Measurements from ENCODE around the gene CSK.

Gene CSK

GRCh38 chr15:74801311-74801997 is 19.6 kb downstream of the CSK start:
- no peak for DNase-seq (ENCODE audit: low read depth)

GRCh38 chr15:74802290-74802689 is 20.4 kb downstream of the CSK start:
- DNase-seq (ENCODE audit: low read depth): no peak

GRCh38 chr15:74802862-74803447 is 21.1 kb downstream of the CSK start:
- no peak for DNase-seq (ENCODE audit: low read depth)

- DNase-seq (ENCODE audit: low read depth): no peak
Measured at GRCh38 chr15:74804935-74805334, 23.1 kb downstream of the CSK start.

GRCh38 chr15:74807282-74807681 is 25.4 kb downstream of the CSK start:
- no peak for DNase-seq (ENCODE audit: low read depth)

GRCh38 chr15:74808078-74808839 is 26.4 kb downstream of the CSK start:
- no peak for DNase-seq (ENCODE audit: low read depth)

- DNase-seq (ENCODE audit: low read depth): no peak
Measured at GRCh38 chr15:74808840-74809229, 27.0 kb downstream of the CSK start.

GRCh38 chr15:74809242-74809641 is 27.4 kb downstream of the CSK start:
- DNase-seq (ENCODE audit: low read depth): no peak

GRCh38 chr15:74809956-74810355 is 28.1 kb downstream of the CSK start:
- DNase-seq (ENCODE audit: low read depth): no peak

GRCh38 chr15:74812533-74812932 is 30.7 kb downstream of the CSK start, which contains the start of gene LMAN1L:
Gene LMAN1L, plus strand, starts transcription at chr15:74812835. Its CDS starts 20 bp downstream, at chr15:74812855.
- no peak for DNase-seq (ENCODE audit: low read depth)

GRCh38 chr15:74815121-74815934 is 33.4 kb downstream of the CSK start:
- DNase-seq (ENCODE audit: low read depth): no peak

- no peak for DNase-seq (ENCODE audit: low read depth)
Measured at GRCh38 chr15:74815961-74816360, 34.1 kb downstream of the CSK start.

- no peak for DNase-seq (ENCODE audit: low read depth)
Measured at GRCh38 chr15:74816624-74817369, 34.9 kb downstream of the CSK start.

- DNase-seq (ENCODE audit: low read depth): no peak
Measured at GRCh38 chr15:74817370-74817737, 35.5 kb downstream of the CSK start.

GRCh38 chr15:74820056-74820455 is 38.2 kb downstream of the CSK start:
- DNase-seq (ENCODE audit: low read depth): no peak

- DNase-seq (ENCODE audit: low read depth): no peak
Measured at GRCh38 chr15:74821091-74821789, 39.4 kb downstream of the CSK start.

GRCh38 chr15:74821790-74822158 is 39.9 kb downstream of the CSK start:
- DNase-seq (ENCODE audit: low read depth): no peak

GRCh38 chr15:74822233-74822632 is 40.4 kb downstream of the CSK start:
- DNase-seq (ENCODE audit: low read depth): no peak

- no peak for DNase-seq (ENCODE audit: low read depth)
Measured at GRCh38 chr15:74823324-74823723, 41.4 kb downstream of the CSK start.

GRCh38 chr15:74824976-74825375 is 43.1 kb downstream of the CSK start:
- no peak for DNase-seq (ENCODE audit: low read depth)

- no peak for DNase-seq (ENCODE audit: low read depth)
Measured at GRCh38 chr15:74825866-74826265, 44.0 kb downstream of the CSK start.
